DND-41 (cell line): Measurements from ENCODE around the gene TM4SF5.

Source experiments
- ATAC-seq: fragments of 200-7000 bp; cut with Tn5 transposase; 3 replicates; pipeline ENCODE4 v1.9.1; 2021; ENCODE audit warnings: low read depth; ENCODE audit not compliant: insufficient read depth
- DNase-seq: peaks from one replicate; pipeline ENCODE4 v3.0.0-alpha.2; 2020
- H2AFZ ChIP-seq: 2 replicates; pipeline ENCODE4 v1.6.0; 2012; ENCODE audit warnings: low read depth, low read length
- H3K27ac ChIP-seq: 2 replicates; pipeline ENCODE4 v1.5.1; 2012; ENCODE audit warnings: low read length, inconsistent platforms
- H3K27me3 ChIP-seq: fragments of 200-600 bp; sonication (generic); 2 replicates; pipeline ENCODE4 v1.6.0; 2012; ENCODE audit warnings: low read length, mild to moderate bottlenecking, inconsistent platforms; ENCODE audit not compliant: insufficient read depth, poor library complexity
- H3K36me3 ChIP-seq: 2 replicates; pipeline ENCODE4 v1.5.1; 2012; ENCODE audit warnings: low read length, inconsistent platforms; ENCODE audit not compliant: insufficient read depth
- H3K4me1 ChIP-seq: 2 replicates; pipeline ENCODE4 v1.5.1; 2012; ENCODE audit warnings: mild to moderate bottlenecking, low read length; ENCODE audit not compliant: insufficient read depth
- H3K4me2 ChIP-seq: 2 replicates; pipeline ENCODE4 v1.6.0; 2012; ENCODE audit warnings: mild to moderate bottlenecking, moderate library complexity, low read length, inconsistent platforms; ENCODE audit not compliant: insufficient read depth
- H3K4me3 ChIP-seq, 2 experiments: fragments of 200-600 bp in 1 of 2; shearing (Covaris generic) in 1 of 2; 2 replicates each; pipeline ENCODE4 v1.5.1; 2012 to 2016; ENCODE audit warnings: inconsistent platforms in 2 of 2, low read length in 2 of 2, mild to moderate bottlenecking in 2 of 2, low read depth in 1 of 2, moderate library complexity in 1 of 2
- H3K79me2 ChIP-seq: 2 replicates; pipeline ENCODE4 v1.6.0; 2012; ENCODE audit warnings: low read length, inconsistent platforms; ENCODE audit not compliant: insufficient read depth
- H3K9ac ChIP-seq: 2 replicates; pipeline ENCODE4 v1.6.0; 2012; ENCODE audit warnings: low read depth, mild to moderate bottlenecking, inconsistent platforms, low read length, moderate library complexity
- H3K9me3 ChIP-seq: 2 replicates; pipeline ENCODE4 v1.5.1; 2012; ENCODE audit warnings: low read length, moderate library complexity, mild to moderate bottlenecking, inconsistent platforms; ENCODE audit not compliant: insufficient read depth, severe bottlenecking
- H4K20me1 ChIP-seq: 2 replicates; pipeline ENCODE4 v1.6.0; 2012; ENCODE audit warnings: low read length; ENCODE audit not compliant: insufficient read depth
- EZH2 ChIP-seq: IDR thresholded peaks from 3 replicates; pipeline ENCODE4 v1.6.1; 2012; ENCODE audit warnings: borderline replicate concordance, low read depth, mild to moderate bottlenecking, moderate library complexity, low read length, inconsistent platforms; ENCODE audit not compliant: severe bottlenecking
- TF ChIP-seq, protein P1 (sequence below): IDR thresholded peaks from 2 replicates; pipeline ENCODE4 v1.5.1; 2012; ENCODE audit warnings: borderline replicate concordance, low read length, moderate library complexity, mild to moderate bottlenecking; ENCODE audit not compliant: poor library complexity, severe bottlenecking; ENCODE audit errors: extremely low read depth

Gene TM4SF5

DNA sequence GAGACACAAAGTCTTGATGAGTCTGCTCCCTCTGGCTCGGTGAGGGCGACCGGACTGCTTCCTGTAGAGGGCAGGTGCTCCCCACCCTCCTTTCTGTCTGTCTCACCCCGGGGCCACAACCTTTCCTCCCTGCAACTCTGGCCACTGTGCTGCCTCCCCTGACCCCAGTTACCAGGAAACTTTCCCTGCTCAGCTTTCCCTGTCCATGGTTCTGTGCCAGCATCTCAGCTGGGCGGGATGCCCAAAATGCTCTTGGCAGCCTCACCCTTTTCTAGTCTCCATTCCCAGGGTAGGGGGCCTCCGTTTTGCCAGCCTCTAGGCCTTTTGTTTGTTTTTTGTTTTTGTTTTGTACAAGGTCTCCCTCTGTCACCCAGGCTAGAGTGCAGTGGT, 36.7 kb downstream of the TM4SF5 start:
- no peak for ATAC-seq
- TF ChIP-seq, protein P1, sequence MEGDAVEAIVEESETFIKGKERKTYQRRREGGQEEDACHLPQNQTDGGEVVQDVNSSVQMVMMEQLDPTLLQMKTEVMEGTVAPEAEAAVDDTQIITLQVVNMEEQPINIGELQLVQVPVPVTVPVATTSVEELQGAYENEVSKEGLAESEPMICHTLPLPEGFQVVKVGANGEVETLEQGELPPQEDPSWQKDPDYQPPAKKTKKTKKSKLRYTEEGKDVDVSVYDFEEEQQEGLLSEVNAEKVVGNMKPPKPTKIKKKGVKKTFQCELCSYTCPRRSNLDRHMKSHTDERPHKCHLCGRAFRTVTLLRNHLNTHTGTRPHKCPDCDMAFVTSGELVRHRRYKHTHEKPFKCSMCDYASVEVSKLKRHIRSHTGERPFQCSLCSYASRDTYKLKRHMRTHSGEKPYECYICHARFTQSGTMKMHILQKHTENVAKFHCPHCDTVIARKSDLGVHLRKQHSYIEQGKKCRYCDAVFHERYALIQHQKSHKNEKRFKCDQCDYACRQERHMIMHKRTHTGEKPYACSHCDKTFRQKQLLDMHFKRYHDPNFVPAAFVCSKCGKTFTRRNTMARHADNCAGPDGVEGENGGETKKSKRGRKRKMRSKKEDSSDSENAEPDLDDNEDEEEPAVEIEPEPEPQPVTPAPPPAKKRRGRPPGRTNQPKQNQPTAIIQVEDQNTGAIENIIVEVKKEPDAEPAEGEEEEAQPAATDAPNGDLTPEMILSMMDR, result no peak
- no peak for TF ChIP-seq EZH2
- H3K36me3 ChIP-seq, result no peaks in the 10 kb centered on the region; the same call in 1 of the 2 replicates
- no peaks in the 10 kb centered on the region for H4K20me1 ChIP-seq
- peaks cover 19% of the 10 kb centered on the region for H3K4me1 ChIP-seq
- H3K9ac ChIP-seq, result no peak overlapping the region
- H3K4me2 ChIP-seq, result no peak overlapping the region; the same call in 1 of the 2 replicates
- no peak overlapping the region for H3K4me3 ChIP-seq
- no peak overlapping the region for H3K27ac ChIP-seq
- no peak for DNase-seq
- no peak overlapping the region for H2AFZ ChIP-seq
- H3K9me3 ChIP-seq, result no peaks in the 10 kb centered on the region
- H3K79me2 ChIP-seq, result no peaks in the 10 kb centered on the region
- H3K27me3 ChIP-seq, result no peaks in the 10 kb centered on the region

DNA sequence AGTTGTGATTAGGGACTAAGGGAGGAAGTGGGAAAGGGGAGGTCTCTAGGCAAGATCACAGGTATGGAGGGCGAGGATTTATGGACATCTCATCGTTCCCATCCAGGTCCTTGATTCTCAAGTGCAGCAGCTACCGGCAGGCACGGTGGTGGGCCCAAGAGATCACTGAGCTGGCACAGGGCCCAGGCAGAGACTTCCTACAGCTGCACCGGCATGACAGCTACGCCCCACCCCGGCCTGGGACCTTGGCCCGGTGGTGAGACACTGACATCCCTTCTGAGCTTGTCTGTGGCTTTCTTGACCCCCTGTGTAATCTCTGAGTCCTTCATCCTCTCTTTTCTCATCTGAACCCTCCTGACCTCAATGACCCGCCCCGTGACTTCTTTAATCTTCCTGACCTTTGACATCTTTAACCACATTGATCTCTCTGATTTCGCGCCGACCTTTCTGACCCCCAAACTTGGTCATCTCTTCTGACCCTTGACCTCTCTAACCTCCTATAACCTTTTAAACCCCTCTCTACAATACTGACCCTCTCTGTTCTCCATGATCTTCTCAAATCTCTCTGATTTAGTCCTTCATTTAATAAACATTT, 39.1 kb downstream of the TM4SF5 start:
- Histone ChIP-seq H3K79me2 (no peaks in the 10 kb centered on the region), H3K36me3 (no peaks in the 10 kb centered on the region; the same call in 1 of the 2 replicates), H3K4me2 (no peak overlapping the region), H2AFZ (no peak overlapping the region), H3K9ac (no peak overlapping the region), H3K27ac (no peak overlapping the region), H3K4me3 (no peak overlapping the region), H4K20me1 (no peaks in the 10 kb centered on the region), H3K9me3 (no peaks in the 10 kb centered on the region), H3K27me3 (no peaks in the 10 kb centered on the region), H3K4me1 (peaks cover 15% of the 10 kb centered on the region)
- TF ChIP-seq, protein P1, result no peak
- no peak for TF ChIP-seq EZH2
- ATAC-seq, result no peak
- no peak for DNase-seq

DNA sequence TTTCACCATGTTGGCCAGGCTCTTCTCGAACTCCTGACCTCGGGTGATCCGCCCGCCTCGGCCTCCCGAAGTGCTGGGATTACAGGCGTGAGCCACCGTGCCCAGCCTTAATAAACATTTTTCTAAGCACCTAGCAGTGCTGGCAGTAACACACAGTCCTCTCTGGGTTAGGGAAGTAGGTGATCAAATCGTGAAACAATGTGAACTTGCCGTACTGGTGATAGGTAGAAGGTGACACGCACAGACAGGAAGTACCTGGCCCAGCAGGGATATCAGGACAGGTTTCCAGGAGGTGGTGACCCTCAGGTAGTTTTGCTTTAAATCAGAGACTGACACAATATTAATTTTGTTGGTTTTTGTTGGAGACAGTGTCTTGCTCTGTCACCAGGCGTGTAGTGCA, 39.8 kb downstream of the TM4SF5 start:
- DNase-seq (no peak), ATAC-seq (no peak)
- Histone ChIP-seq H3K9ac (no peak overlapping the region), H3K27me3 (no peaks in the 10 kb centered on the region), H3K9me3 (no peaks in the 10 kb centered on the region), H2AFZ (no peak overlapping the region), H4K20me1 (no peaks in the 10 kb centered on the region), H3K4me2 (no peak overlapping the region), H3K36me3 (no peaks in the 10 kb centered on the region; the same call in 1 of the 2 replicates), H3K4me1 (peaks cover 8% of the 10 kb centered on the region), H3K4me3 (no peak overlapping the region), H3K27ac (no peak overlapping the region), H3K79me2 (no peaks in the 10 kb centered on the region)
- TF ChIP-seq, protein P1, result no peak
- TF ChIP-seq EZH2, result no peak

DNA sequence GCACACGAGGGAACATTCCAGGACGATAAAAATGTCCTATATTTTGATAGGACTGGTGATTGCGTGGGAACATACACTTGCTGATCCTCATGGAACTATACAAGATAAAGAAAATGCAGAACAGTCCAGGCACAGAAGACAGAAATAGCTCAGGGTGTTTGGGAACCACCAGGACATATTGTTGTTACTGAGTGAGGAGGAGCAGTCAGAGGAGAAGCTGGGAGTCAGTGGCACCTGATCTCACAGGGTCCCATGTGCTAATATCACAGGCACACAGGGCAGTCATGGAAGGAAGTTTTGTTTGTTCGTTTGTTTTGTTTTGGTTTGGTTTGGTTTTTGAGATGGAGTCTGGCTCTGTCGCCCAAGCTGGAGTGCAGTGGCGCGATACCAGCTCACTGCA, 41.0 kb downstream of the TM4SF5 start:
- H3K27ac ChIP-seq, result no peak overlapping the region
- no peaks in the 10 kb centered on the region for H3K79me2 ChIP-seq
- no peak overlapping the region for H2AFZ ChIP-seq
- no peaks in the 10 kb centered on the region for H4K20me1 ChIP-seq
- H3K9me3 ChIP-seq, result no peaks in the 10 kb centered on the region
- no peak overlapping the region for H3K4me2 ChIP-seq
- DNase-seq (no peak), ATAC-seq (no peak)
- H3K27me3 ChIP-seq, result no peaks in the 10 kb centered on the region
- no peak overlapping the region for H3K4me3 ChIP-seq
- no peak overlapping the region for H3K9ac ChIP-seq
- H3K4me1 ChIP-seq, result peaks cover 5% of the 10 kb centered on the region
- no peaks in the 10 kb centered on the region; the same call in 1 of the 2 replicates for H3K36me3 ChIP-seq
- TF ChIP-seq EZH2, result no peak
- TF ChIP-seq, protein P1, result no peak
